Measurements from ENCODE around the gene CSF2RB. TPM values are rescaled to one million over a fixed set of nuclear protein-coding genes. Genes with fewer than 3 reads are reported as not detected.

The CSF2RB gene
- 1 to 10 TPM; 2.7 to 3.3 (median 2.9) TPM for polyA plus RNA-seq (ENCODE audit: insufficient read length in 4 of 4)

DNA sequence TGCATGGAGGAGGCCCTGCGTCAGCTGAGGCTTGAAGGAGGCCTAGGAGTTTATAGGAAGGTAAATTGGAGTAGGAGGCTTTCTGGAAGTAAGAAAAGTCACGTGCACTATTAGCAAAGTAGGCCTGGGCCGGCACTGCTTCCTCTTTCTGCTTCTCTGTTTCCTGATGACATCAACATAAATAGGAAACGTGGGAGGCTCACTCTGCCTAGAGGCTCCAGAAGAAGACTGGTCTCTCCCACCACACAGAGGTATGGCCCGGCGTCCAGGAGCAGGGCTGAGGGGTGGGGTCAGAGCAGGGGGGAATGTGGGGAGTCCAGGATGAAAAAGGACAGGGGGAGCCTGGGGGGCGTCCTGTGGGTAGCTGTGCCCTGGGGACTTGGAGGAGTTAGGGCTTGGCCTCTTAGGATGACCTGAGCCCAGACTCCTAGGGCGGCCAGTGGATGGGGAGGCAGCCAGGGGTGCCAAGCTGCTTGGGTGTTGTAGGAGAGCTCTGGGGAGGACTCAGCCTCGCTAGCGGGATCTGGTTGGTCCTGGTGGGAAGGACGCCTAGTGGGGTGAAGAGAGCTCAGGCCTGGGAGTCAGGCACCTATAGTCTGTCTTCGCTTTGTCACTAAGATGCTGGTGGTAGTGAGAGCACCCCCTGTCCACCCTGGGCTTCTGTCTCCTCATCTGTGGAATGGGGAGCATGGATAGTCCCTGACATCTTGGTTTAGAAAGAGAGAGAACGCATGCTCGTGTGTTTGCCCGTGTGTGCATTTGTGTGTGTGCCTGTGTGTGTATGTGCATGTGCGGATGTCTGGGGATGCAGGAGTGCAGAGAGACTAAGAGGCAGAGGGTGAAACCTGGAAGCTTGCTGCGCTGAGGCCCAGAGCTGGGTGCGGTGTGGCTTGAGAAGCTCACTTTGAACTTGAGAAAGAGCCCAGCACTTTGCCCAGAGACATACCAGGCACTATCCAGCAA, at the start of gene CSF2RB:
Gene CSF2RB, plus strand, starts transcription at position 202 of the 963 bp plus-strand sequence. CDS start 8,580 bp downstream, outside the sequence.
- DNase-seq (ENCODE audit: low read depth in 4 of 4, low spot score in 3 of 4), result no peak

DNA sequence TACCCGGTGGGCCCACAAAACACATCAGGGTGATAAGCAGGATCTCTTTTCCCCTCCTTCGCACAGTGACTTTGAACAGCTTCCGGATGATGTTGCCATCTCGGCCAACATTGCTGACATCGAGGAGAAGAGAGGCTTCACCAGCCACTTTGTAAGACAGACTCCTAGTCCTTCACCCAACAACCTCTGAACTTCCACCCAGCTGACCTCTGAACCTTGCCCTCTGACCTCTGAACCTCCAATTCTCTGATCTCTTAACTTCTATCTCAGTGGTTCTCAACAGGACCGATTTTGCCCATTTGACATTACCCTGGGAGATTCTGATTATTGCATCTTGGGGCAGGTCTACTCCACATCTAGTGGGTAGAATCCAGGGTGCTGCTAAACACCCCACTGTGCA, 49.4 kb upstream of the CSF2RB start:
- no peak for DNase-seq (ENCODE audit: low read depth in 4 of 4, low spot score in 3 of 4)

GRCh38 chr22:36864454-36865215, 48.8 kb upstream of the CSF2RB start:
- no peak for DNase-seq (ENCODE audit: low read depth in 4 of 4, low spot score in 3 of 4)

GRCh38 chr22:36865346-36865745, 48.1 kb upstream of the CSF2RB start:
- DNase-seq (ENCODE audit: low read depth in 4 of 4, low spot score in 3 of 4), result no peak

DNA sequence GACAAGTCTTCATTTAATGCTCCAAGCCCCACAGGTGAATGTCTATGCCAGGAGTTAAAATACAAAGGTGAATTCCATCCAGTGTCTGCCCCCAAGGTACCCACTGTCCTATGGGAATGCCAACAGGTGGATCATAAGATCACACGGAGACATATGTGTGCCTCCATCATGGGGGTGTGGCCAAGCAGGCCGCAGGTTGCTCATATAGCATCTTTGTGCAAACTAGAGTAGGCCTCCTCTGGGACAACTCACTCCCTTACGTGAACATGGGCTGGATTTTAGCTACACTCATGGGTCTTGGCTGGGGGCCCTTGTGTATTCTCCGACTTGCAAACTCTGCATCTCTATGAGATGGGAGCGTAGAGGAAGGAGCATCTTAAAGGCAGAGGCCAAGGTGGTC, 45.7 kb upstream of the CSF2RB start:
- no peak for DNase-seq (ENCODE audit: low read depth in 4 of 4, low spot score in 3 of 4)

- DNase-seq (ENCODE audit: low read depth in 4 of 4, low spot score in 3 of 4), result no peak
These were observed 44.8 kb upstream of the CSF2RB start for GRCh38 chr22:36868546-36869181.

DNA sequence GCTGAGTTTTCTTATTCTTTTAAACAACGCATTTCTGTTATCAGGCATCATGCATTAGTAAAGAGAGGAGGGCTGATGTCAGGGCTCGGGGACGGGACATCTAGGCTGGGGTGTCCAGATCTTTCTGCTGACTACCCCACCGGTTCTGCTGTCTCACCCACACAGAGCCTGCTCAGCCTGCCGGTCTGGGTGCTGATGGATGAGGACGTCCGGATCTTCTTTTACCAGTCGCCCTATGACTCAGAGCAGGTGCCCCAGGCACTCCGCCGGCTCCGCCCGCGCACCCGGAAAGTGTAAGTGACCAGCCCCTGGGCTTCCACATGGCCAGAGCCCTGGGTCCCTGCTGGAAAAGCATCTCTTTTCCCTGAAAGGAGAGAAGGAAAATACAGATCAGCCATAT, 43.2 kb upstream of the CSF2RB start:
- no peak for DNase-seq (ENCODE audit: low read depth in 4 of 4, low spot score in 3 of 4)

- no peak for DNase-seq (ENCODE audit: low read depth in 4 of 4, low spot score in 3 of 4)
These were observed 41.8 kb upstream of the CSF2RB start for GRCh38 chr22:36871669-36872081.

DNA sequence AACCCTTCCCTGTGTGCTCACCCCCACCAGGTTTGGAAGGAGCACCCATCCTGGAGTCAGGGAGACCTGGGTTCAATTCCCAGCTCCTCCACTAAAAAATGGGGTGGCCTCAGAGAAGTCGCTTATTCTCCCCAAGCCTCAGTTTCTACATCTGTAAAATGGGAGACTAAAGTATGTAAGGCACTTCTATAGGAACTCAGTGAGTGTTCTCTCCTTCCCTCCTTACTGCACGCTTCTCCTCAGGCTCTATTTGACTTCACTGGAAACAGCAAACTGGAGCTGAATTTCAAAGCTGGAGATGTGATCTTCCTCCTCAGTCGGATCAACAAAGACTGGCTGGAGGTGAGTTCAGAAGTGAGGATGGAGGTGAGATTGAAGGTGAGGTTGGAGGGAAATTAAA, 41.3 kb upstream of the CSF2RB start:
- DNase-seq (ENCODE audit: low read depth in 4 of 4, low spot score in 3 of 4), result no peak

GRCh38 chr22:36872866-36873498, 40.4 kb upstream of the CSF2RB start:
- DNase-seq (ENCODE audit: low read depth in 4 of 4, low spot score in 3 of 4), result no peak

- DNase-seq (ENCODE audit: low read depth in 4 of 4, low spot score in 3 of 4), result peak in 2 of 4 donors; percentile 22 to 39
These were observed 39.7 kb upstream of the CSF2RB start for GRCh38 chr22:36873614-36874308.

DNA sequence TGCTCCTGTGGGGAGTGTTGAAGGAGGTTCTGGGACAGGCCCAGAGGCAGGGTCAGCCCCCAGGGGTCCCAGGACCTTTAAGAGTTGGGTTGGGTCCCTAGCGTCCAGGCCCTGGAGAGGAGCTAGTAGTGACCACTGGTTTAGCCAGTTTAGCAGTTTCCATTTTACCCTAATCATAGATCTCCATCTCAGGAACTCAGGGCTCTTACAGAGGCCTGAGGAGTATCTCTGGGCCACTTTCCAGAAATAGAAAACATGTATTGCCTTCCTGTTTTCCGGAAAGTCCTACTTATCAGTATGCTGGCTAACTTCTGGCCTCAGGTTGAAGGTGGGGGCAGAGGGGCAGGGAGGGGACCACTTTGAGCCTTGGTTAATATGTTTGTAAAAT, 39.1 kb upstream of the CSF2RB start:
- no peak for DNase-seq (ENCODE audit: low read depth in 4 of 4, low spot score in 3 of 4)

- DNase-seq (ENCODE audit: low read depth in 4 of 4, low spot score in 3 of 4), result no peak
These were observed 38.7 kb upstream of the CSF2RB start for GRCh38 chr22:36874736-36875135.

DNA sequence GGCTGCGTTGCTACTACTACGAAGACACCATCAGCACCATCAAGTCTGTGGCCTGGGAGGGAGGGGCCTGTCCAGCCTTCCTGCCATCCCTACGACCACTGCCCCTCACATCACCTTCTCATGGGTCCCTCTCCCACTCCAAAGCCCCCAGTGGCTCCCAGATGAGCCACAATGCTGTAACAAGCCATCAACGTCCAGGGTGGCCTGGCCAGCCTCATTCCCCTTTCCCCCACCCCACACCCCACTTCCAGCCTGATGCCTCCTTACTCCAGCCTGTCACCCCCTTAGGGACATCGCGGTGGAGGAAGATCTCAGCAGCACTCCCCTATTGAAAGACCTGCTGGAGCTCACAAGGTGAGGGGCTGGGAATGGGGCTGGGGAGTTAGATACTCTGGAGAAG, 37.7 kb upstream of the CSF2RB start:
- DNase-seq (ENCODE audit: low read depth in 4 of 4, low spot score in 3 of 4), result no peak

DNA sequence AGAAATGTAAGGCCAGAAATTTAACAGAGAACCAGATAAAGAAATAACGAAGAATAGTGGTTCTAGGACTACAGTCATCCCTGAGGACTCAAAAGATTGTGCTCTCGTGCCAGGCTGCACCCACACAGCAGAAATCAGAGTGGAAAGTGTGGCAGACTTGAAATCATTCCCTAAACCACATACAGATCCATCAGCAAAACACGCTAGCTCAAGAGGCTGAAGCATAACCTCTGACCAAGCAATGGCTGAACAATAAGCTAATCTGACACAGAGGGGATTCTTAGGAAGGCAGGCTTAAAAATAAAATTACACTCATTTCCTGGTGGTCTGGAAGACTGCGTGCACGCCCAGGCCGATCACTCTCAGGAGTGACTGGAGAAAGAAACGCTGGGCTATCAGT, 33.7 kb upstream of the CSF2RB start:
- no peak for DNase-seq (ENCODE audit: low read depth in 4 of 4, low spot score in 3 of 4)

DNA sequence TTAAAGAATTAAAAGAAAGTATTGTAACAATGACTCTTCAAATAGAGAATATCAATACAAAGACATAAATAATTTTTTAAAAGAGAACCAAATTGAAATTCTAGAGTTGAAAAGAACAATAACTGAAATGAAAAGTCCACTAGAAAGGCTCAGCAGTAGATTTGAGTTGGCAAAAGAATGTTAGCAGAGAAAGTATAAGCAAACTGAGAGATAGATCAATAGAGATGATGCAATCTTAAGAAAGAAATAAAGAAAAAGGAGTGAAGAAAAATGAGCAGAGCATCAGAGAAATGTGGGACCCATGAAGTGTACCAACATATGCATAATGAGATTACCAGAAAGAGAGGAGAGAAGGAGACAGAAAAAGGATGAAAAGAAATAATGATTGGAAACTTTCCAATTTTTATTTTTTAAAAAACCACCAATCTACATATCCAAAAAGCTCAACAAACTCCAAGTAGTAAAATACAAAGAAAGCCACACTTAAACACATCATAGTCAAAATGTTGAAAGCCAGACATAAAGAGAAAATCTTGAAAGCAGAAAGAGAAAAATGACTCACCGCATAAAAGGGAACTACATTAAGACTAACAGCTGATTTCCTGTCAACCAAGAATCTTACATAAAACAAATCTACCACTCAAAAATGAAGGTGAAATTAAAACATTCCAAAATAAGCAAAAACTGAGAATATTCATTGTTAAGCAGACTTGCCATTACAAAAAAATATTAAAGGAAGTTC, 31.8 kb upstream of the CSF2RB start:
- DNase-seq (ENCODE audit: low read depth in 4 of 4, low spot score in 3 of 4), result no peak

GRCh38 chr22:36884349-36885158, 28.9 kb upstream of the CSF2RB start:
- DNase-seq (ENCODE audit: low read depth in 4 of 4, low spot score in 3 of 4), result no peak

DNA sequence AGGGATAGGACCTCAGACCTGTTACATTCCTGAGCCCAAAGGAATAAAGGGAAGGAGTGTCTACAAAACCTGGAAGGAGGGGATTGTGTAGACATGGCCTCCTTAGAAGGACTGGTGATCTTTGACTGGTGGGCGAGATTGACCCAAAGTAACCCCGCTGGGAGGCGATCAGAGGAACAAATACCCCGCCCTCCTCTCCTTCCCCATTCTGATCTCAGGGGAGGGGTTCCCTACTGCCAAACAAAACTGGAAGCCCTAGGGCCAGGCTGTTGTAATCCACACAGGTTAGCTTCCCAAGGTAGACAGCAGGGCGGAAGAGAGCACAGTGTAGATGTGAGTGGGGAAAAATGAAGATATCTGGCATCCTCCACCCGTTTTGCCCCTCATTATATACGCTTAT, 28.0 kb upstream of the CSF2RB start:
- DNase-seq (ENCODE audit: low read depth in 4 of 4, low spot score in 3 of 4), result no peak

All from right renal pelvis (tissue), 4 donors.